HG03439 (cell line): ENCODE measurements around the gene PTBP3.

Source experiments
- ATAC-seq: cut with Tn5 transposase; IDR thresholded peaks from one replicate; pipeline ENCODE4 v1.9.1; 2021; ENCODE audit warnings: mild to moderate bottlenecking, moderate library complexity; ENCODE audit not compliant: unreplicated experiment

PTBP3 gene

GRCh38 chr9:112173489-112174221, 159.8 kb downstream of the PTBP3 start:
- ATAC-seq = no peak

- ATAC-seq = no peak
These were observed 162.5 kb downstream of the PTBP3 start for GRCh38 chr9:112170968-112171367.

GRCh38 chr9:112170235-112170634, 163.2 kb downstream of the PTBP3 start:
- ATAC-seq = no peak

GRCh38 chr9:112169368-112169767, 164.1 kb downstream of the PTBP3 start:
- ATAC-seq = no peak

GRCh38 chr9:112168197-112168596, 165.2 kb downstream of the PTBP3 start:
- ATAC-seq = no peak
